ENCODE measurements around the gene MAP3K10. TPM values are rescaled to one million over a fixed set of nuclear protein-coding genes. Genes with fewer than 3 reads are reported as not detected.

The MAP3K10 gene
- total RNA-seq, 1 experiment from 2014 or later: 11.8 TPM

DNA sequence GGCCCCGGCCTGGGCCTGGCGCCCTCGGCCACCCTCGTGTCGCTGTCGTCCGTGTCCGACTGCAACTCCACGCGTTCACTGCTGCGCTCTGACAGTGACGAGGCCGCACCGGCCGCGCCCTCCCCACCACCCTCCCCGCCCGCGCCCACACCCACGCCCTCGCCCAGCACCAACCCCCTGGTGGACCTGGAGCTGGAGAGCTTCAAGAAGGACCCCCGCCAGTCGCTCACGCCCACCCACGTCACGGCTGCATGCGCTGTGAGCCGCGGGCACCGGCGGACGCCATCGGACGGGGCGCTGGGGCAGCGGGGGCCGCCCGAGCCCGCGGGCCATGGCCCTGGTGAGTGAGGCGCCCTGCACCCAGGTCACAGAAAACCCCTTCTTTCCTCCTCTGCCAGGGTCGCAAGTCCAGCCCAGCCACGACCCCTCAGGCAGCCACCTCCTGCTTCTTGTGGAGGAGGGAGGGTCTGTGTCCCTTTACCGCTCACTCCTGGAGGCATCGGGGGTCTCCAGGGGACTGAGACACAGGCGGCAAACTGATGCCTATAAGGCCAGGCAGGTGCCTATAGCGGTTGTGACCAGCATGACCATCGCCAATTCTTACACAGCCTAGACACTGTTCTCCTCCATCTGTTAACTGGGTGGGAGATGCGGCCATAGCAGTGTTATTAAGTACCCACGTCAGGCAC, 22.8 kb downstream of the MAP3K10 start:
- H3K4me1 Mint-ChIP-seq (ENCODE audit: low read depth, unreplicated experiment): peaks cover 10% of the 10 kb centered on the region
- H3K27me3 Mint-ChIP-seq (ENCODE audit: insufficient read depth, unreplicated experiment): no peaks in the 10 kb centered on the region
- CTCF ChIA-PET: no interaction called here
- H3K9me3 Mint-ChIP-seq (ENCODE audit: unreplicated experiment): no peaks in the 10 kb centered on the region
- no peaks in the 10 kb centered on the region for H3K4me1 ChIP-seq
- TF ChIP-seq, protein P1, sequence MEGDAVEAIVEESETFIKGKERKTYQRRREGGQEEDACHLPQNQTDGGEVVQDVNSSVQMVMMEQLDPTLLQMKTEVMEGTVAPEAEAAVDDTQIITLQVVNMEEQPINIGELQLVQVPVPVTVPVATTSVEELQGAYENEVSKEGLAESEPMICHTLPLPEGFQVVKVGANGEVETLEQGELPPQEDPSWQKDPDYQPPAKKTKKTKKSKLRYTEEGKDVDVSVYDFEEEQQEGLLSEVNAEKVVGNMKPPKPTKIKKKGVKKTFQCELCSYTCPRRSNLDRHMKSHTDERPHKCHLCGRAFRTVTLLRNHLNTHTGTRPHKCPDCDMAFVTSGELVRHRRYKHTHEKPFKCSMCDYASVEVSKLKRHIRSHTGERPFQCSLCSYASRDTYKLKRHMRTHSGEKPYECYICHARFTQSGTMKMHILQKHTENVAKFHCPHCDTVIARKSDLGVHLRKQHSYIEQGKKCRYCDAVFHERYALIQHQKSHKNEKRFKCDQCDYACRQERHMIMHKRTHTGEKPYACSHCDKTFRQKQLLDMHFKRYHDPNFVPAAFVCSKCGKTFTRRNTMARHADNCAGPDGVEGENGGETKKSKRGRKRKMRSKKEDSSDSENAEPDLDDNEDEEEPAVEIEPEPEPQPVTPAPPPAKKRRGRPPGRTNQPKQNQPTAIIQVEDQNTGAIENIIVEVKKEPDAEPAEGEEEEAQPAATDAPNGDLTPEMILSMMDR (IDR thresholded peaks at IDR 0.05; ENCODE audit: insufficient read depth in 1 of 2, low read depth in 1 of 2, low read length in 1 of 2, severe bottlenecking in 1 of 2, unreplicated experiment in 1 of 2): no peak
- peaks cover 4% of the 10 kb centered on the region for H3K36me3 Mint-ChIP-seq (ENCODE audit: insufficient read depth, unreplicated experiment)
- no peaks in the 10 kb centered on the region for H3K27me3 ChIP-seq (replicated peaks; ENCODE audit: control insufficient read depth, insufficient read depth, low read length)
- no TSS peak for BruUV-seq (replicated peaks)
- POLR2A ChIA-PET: no interaction called here
- intact Hi-C loops (cut with micrococcal nuclease; ENCODE audit: unreplicated experiment): no loop called here
- no peak for DNase-seq
- no peaks in the 10 kb centered on the region for H3K36me3 ChIP-seq (ENCODE audit: control insufficient read depth, insufficient read depth, low read length)
- no peak overlapping the region for H3K4me3 Mint-ChIP-seq (ENCODE audit: unreplicated experiment)
- H3K4me3 ChIP-seq (ENCODE audit: low read depth, low read length): no peak overlapping the region
- H3K27ac Mint-ChIP-seq (ENCODE audit: unreplicated experiment): no peak overlapping the region
- H3K9me3 ChIP-seq: no peaks in the 10 kb centered on the region

DNA sequence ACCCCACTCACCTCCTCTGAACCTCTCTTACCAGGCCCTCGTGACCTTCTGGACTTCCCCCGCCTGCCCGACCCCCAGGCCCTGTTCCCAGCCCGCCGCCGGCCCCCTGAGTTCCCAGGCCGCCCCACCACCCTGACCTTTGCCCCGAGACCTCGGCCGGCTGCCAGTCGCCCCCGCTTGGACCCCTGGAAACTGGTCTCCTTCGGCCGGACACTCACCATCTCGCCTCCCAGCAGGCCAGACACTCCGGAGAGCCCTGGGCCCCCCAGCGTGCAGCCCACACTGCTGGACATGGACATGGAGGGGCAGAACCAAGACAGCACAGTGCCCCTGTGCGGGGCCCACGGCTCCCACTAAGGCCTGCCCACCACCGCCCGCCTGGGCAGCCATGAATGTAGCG, 23.7 kb downstream of the MAP3K10 start:
- BruUV-seq (replicated peaks): no TSS peak
- H3K9me3 Mint-ChIP-seq (ENCODE audit: unreplicated experiment): no peaks in the 10 kb centered on the region
- Histone ChIP-seq H3K4me1 (no peaks in the 10 kb centered on the region), H3K9me3 (no peaks in the 10 kb centered on the region), H3K27me3 (replicated peaks; ENCODE audit: control insufficient read depth, insufficient read depth, low read length) (no peaks in the 10 kb centered on the region), H3K36me3 (ENCODE audit: control insufficient read depth, insufficient read depth, low read length) (no peaks in the 10 kb centered on the region), H3K4me3 (ENCODE audit: low read depth, low read length) (no peak overlapping the region)
- TF ChIP-seq, protein P1 (IDR thresholded peaks at IDR 0.05; ENCODE audit: insufficient read depth in 1 of 2, low read depth in 1 of 2, low read length in 1 of 2, severe bottlenecking in 1 of 2, unreplicated experiment in 1 of 2): no peak
- no peaks in the 10 kb centered on the region for H3K27me3 Mint-ChIP-seq (ENCODE audit: insufficient read depth, unreplicated experiment)
- intact Hi-C loops (cut with micrococcal nuclease; ENCODE audit: unreplicated experiment): no loop called here
- ChIA-PET POLR2A (no interaction called here), CTCF (no interaction called here)
- no peak for DNase-seq
- peaks cover 4% of the 10 kb centered on the region for H3K36me3 Mint-ChIP-seq (ENCODE audit: insufficient read depth, unreplicated experiment)
- no peak overlapping the region for H3K4me3 Mint-ChIP-seq (ENCODE audit: unreplicated experiment)
- H3K4me1 Mint-ChIP-seq (ENCODE audit: low read depth, unreplicated experiment): peaks cover 10% of the 10 kb centered on the region
- no peak overlapping the region for H3K27ac Mint-ChIP-seq (ENCODE audit: unreplicated experiment)

DNA sequence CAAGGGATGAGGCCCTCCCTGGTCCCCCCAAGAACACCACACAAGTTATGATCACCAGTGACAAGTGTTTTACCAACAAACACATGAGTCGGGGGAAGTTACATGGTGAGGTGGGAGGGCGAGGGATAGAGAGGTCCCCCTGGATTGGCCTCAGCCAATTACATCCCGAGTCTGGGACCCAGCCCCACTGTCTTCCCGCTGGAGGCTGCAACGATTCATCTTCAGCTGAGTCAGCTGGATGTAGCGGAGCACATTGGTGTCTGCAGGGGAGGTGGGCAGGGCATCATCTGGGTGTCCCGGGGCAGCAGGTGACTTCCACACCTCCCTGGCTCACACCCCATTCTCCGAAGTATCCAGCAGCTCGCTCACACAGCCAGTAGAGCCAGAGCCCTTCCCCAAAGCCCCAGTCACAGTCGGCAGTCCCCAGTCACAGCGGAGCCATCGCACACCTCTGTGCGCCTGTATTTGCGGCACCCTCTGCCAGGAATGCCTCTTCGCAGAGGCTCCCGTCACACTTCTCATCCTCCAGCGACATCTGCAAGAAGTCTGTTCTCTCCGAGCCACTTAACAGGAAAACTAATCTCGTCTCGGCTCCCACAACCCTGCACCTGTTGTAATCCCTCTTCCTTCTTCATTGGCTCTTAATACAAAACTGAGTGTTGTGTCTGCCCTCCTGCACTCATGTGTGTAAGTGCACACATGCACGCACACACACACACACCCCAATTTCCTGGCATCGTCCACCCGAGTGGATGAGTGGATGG, 25.0 kb downstream of the MAP3K10 start:
- Histone ChIP-seq H3K4me3 (ENCODE audit: low read depth, low read length) (peak overlapping the region; percentile 32), H3K9me3 (no peaks in the 10 kb centered on the region), H3K27me3 (replicated peaks; ENCODE audit: control insufficient read depth, insufficient read depth, low read length) (no peaks in the 10 kb centered on the region), H3K36me3 (ENCODE audit: control insufficient read depth, insufficient read depth, low read length) (no peaks in the 10 kb centered on the region), H3K4me1 (no peaks in the 10 kb centered on the region)
- no peak for DNase-seq
- Mint-ChIP-seq H3K9me3 (ENCODE audit: unreplicated experiment) (no peaks in the 10 kb centered on the region), H3K4me1 (ENCODE audit: low read depth, unreplicated experiment) (peaks cover 10% of the 10 kb centered on the region), H3K36me3 (ENCODE audit: insufficient read depth, unreplicated experiment) (peaks cover 4% of the 10 kb centered on the region), H3K4me3 (ENCODE audit: unreplicated experiment) (peak overlapping the region; percentile 73), H3K27me3 (ENCODE audit: insufficient read depth, unreplicated experiment) (no peaks in the 10 kb centered on the region), H3K27ac (ENCODE audit: unreplicated experiment) (peak overlapping the region; percentile 1)
- ChIA-PET CTCF (interaction anchor here (0.7 to 2.1 kb wide), 3 partner anchors 9 to 42 kb away, joined by 3 to 7 read pairs (median 3); no protein-coding TSS in a partner anchor), POLR2A (interaction anchor here (0.5 to 0.6 kb wide), 2 partner anchors 204 to 780 kb away, joined by 4 to 5 read pairs; partner anchors contain the start of gene RPS16)
- no TSS peak for BruUV-seq (replicated peaks)
- intact Hi-C loops (cut with micrococcal nuclease; ENCODE audit: unreplicated experiment): no loop called here
- TF ChIP-seq, protein P1 (IDR thresholded peaks at IDR 0.05; ENCODE audit: insufficient read depth in 1 of 2, low read depth in 1 of 2, low read length in 1 of 2, severe bottlenecking in 1 of 2, unreplicated experiment in 1 of 2): no peak

Data from Caco-2 (cell line).